ENCODE measurements around the gene SSU72.

SSU72 gene

GRCh38 chr1:1574721-1575537, at the start of gene SSU72:
TSS of gene SSU72 (minus strand) at chr1:1574863. CDS start at chr1:1574557, 306 bp downstream.
- DNase-seq = peak; percentile 83

DNA sequence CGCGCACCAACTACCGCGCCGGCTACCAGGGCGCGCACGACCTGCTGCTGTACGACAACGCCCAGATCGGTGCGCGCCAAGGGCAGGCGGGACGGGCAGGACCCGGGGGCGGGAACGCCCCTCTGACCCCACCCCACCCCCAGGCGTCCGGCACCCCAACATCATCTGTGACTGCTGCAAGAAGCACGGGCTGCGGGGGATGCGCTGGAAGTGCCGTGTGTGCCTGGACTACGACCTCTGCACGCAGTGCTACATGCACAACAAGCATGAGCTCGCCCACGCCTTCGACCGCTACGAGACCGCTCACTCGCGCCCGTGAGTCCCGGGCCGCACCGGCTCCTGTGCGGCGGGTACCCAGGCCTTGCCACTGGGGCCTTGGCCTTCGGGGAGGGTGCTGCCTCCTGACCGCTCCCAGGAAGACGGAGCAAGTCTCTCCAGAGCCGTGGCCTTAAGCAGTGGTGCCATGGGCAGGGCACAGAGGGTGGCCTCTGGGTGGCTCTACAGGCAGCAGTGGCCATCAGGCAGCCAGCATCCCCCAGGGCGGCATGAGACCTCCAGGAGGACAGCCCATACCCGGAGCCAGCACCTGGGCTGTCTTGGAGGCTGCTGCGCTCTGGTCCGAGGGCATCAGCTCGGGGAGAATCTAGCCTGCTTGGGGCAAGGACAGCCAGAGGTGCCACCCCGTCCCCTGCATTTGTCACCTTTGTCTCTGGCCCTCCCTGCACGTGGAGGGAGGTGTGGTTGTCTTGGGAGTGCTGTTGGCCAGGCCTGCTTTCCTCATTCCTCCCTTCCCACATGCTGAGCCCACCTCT, 49.2 kb upstream of the SSU72 start:
- DNase-seq = no peak

GRCh38 chr1:1623181-1623630, 48.5 kb upstream of the SSU72 start:
- no peak for DNase-seq

GRCh38 chr1:1622788-1623094, 48.1 kb upstream of the SSU72 start:
- no peak for DNase-seq

- DNase-seq = no peak
Measured at GRCh38 chr1:1622010-1622787, 47.5 kb upstream of the SSU72 start.

- DNase-seq = no peak
Measured at GRCh38 chr1:1621173-1622009, 46.7 kb upstream of the SSU72 start.

GRCh38 chr1:1620433-1621139, 45.9 kb upstream of the SSU72 start:
- no peak for DNase-seq

DNA sequence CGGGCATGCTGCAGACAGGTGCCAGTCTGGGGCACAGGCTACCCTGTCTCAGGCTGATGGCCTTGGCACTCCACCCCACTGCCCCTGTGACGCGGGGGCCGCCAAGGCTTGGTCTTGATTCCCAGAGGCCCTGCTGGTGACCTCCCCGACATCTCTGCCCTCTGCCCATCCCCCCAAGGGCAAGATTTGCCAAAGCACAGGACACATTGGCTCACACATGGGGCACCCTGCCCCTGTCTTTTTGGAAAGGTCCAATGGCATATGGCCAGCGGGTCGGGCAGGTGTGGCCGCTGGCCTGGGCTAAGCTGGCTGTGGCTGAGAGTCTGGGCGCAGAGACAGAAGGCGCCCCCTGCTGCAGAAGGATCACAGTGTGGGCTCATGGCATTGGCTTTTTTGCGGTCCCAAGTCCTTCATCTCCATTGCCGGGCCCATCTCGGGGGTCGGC, 45.3 kb upstream of the SSU72 start:
- no peak for DNase-seq

DNA sequence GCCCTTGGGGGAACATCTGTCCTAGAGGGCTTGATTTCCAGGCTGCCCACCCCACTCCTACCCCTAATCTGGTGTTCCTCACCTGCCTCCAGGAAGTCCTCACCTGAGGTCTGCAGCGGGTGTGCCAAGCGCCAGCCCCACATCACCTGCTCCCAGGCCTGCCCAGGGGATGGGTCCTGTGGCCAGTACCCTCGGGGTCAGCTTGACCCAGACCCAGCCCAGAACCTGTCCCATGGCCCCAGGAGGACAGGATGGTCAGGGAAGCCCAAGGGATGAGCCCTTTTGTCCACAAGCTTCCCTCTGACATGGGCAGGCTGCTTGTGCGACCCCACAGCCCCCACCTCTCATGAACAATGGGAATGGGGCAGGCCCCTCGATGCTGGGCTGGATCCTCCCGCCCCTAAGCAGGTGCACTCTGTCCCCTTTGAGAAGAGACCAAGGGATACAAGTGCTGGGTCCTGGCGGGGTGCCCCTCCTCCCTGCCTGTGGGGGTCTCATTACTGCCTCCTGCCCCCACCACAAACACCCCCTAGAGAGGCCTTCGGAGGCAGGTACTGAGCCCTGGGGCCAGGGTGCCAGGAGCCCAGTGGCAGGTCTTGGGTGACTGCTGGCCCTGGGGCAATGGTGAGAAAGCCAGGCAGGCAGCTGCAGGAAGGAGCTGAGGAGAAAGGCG, 43.9 kb upstream of the SSU72 start:
- no peak for DNase-seq

GRCh38 chr1:1617925-1618324, 43.3 kb upstream of the SSU72 start:
- no peak for DNase-seq

GRCh38 chr1:1617516-1617915, 42.9 kb upstream of the SSU72 start:
- no peak for DNase-seq

DNA sequence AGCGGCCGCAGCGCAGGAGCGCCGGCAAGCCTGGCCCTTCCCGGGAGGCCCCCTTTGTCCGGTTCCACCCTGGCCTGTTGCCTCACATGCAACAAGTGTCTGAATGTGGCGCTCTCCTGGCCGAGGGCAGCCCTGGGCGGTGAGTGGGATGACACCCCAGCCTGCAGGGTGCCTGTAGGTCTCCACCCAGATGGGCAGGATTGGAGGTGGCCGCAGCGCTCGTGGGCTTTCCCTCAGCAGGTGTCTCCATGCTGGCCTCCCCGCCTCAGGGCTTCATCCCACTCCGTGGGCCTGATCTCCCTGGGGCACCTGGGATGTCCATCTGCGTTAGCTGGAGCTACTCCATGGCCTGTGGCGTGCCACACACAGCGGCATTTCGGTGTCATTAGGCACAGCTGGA, 42.2 kb upstream of the SSU72 start:
- no peak for DNase-seq

DNA sequence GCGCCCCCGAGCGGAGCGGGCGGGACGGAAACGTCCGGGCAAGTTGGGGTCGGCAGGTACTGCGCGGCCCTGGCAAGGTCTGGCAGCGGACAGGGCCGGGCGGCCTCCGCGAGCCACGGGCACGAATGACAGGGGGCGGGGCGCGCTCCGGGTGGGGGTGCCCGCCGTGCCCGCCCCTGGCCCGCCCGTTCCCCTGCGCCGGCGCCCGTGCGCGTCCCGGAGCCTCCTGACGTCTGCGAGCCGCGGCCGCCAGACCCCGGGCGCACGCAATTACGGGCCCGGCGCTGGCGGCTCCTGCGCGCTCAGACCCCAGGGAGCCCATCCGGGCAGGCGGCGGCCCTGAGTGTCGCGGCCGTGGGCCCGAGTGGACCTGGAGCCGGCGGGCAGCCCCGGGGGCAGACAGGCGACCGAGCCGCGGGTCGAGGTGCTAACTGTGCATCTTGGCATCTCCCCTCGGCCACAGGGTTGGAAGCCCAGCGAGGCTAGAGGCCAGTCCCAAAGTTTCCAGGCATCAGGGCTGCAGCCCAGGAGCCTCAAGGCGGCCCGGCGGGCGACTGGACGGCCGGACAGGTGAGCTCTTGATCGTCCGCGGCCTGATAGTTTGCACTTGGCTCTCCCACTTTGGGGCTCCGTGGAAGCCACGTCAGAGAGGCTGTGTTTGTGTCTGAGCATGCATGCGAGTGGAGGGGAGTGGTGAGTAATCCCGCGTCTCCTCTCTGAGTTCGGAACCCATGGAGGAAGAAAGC, 41.6 kb upstream of the SSU72 start:
- DNase-seq = no peak

- peak; percentile 96 for DNase-seq
Measured at GRCh38 chr1:1615256-1616044, 40.8 kb upstream of the SSU72 start, which contains the start of gene MIB2. TSS of gene MIB2 (plus strand) at chr1:1615500. CDS start at chr1:1623453, 7,953 bp downstream.

DNA sequence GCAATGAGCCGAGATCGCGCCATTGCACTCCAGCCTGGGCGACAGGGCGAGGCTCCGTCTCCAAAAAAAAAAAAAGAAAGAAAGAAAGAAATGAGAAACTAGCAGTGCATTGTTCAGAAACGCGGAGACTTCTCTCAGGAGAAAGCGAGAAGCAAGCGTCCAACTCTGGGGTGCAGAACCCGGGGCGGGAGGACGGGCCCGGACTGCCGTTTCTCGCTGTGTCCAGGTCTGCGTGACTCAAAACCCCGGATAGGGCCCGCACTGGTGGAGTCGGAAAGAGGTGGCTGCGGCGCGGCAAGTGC, 40.2 kb upstream of the SSU72 start:
- DNase-seq = no peak

DNA sequence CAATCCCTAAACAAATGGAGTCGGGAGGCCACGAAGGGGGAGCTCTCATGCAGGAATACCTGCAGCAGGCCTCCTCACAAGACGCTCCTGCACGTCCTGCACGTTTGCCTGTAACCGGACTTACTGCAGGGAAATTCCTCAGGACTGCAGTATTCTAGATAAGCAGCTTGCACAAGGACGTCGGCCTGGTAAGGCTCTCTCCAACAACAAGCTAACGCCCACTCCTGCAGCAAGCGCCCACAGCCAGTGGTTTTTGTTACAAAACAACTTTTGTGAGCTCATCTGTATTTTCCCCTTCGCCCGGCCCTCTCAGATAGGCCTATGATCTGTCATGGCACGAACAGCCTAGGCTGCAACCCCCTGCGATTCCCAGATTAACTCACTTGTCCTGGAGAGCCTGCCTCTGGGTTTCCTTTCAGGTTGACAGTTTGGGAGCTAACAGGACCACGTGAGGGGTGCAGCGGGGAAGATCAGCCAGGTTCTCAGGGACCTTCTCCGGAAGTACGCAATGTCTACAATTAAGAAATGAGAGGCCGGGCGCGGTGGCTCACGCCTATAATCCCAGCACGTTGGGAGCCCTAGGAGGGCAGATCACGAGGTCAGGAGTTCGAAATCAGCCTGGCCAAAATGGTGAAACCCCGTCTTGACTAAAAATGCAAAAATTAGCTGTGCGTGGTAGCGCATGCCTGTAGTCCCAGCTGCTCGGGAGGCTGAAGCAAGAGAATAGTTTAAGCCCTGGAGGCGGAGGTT, 39.7 kb upstream of the SSU72 start:
- no peak for DNase-seq

DNA sequence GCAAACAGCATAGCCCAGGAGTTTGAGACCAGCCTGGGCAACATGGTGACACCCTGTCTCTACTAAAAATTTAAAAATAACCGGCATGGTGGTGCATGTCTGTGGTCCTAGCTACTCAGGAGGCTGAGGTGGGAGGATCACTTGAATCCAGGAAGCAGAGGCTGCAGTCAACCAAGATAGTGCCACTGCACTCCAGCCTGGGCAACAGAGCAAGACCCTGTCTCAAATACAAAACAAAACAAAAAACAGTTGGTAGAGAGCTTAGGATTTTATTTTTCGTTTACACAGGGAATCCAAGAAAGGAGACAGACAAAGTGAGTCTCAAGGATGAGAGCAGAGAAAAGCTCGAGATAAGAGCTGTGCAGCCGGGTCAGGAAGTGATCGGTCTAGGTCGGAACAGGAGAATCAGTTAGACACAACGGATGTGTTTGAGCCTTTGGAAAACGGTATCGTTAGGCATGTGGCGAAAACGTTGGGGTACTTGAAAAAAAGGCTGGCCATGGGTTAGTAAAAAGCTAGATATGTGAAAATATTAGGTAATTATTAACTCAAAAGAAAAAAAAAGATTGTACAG, 38.9 kb upstream of the SSU72 start:
- DNase-seq = no peak

GRCh38 chr1:1612104-1612400, 37.4 kb upstream of the SSU72 start:
- DNase-seq = no peak

DNA sequence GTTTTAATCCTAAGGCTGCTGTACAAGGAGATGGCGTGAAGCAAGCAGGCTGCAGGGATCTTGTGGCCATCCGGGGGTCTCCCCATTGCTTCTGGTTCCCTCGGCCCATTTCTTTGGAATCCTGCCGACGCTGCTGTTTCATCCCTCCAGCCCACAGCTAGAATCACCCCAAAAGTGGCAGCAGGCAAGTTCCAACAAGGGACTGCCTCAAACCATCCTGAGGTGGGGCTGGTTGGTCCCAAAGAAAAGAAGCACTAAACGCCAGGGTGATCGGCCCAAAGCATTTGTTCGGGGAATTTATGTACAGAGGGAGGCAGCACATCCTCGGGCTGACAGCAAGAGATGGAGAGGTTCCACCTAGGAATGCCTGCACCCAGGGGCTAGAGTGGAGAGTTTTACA, 36.1 kb upstream of the SSU72 start:
- DNase-seq = no peak

All from NK-92 treated with Interleukin-12 subunit alpha and Interleukin-12 subunit beta, amount 100 ng/mL, for 24 hours (cell line).